HEK293 (cell line): ENCODE results near the gene C19orf73.
A peak's percentile ranks its signal among the peaks of the same experiment; 100 is the strongest.

Experiments used
- BCL11B ChIP-seq: fragments of 450-650 bp; formaldehyde crosslinking; IDR thresholded peaks from 2 replicates; pipeline ENCODE4 v1.5.1; 2016; ENCODE audit warnings: low read depth, missing biosample characterization, missing genetic modification characterization
- GLI2 ChIP-seq: fragments of 450-650 bp; formaldehyde crosslinking; IDR thresholded peaks from 2 replicates; pipeline ENCODE4; 2017; ENCODE audit warnings: missing biosample characterization, missing genetic modification characterization, low read depth, borderline replicate concordance
- IKZF3 ChIP-seq: fragments of 450-650 bp; IDR thresholded peaks from 2 replicates; pipeline ENCODE4 v1.5.0; 2018; ENCODE audit warnings: missing biosample characterization, mild to moderate bottlenecking, missing genetic modification characterization, moderate library complexity
- KLF1 ChIP-seq: fragments of 450-650 bp; formaldehyde crosslinking; IDR thresholded peaks from 2 replicates; pipeline ENCODE4 v1.5.1; 2016; ENCODE audit warnings: missing biosample characterization, missing genetic modification characterization
- RBAK ChIP-seq: fragments of 450-650 bp; formaldehyde crosslinking; IDR thresholded peaks from 2 replicates; pipeline ENCODE4 v1.5.1; 2016; ENCODE audit warnings: missing biosample characterization, missing genetic modification characterization
- ZBTB1 ChIP-seq: fragments of 450-650 bp; formaldehyde crosslinking; IDR thresholded peaks from 2 replicates; pipeline ENCODE4 v1.5.1; 2016; ENCODE audit warnings: missing biosample characterization, missing genetic modification characterization
- ZBTB21 ChIP-seq: fragments of 450-650 bp; formaldehyde crosslinking; IDR thresholded peaks from 2 replicates; pipeline ENCODE4 v1.5.1; 2017; ENCODE audit warnings: missing biosample characterization, missing genetic modification characterization
- ZNF239 ChIP-seq: fragments of 450-650 bp; formaldehyde crosslinking; IDR thresholded peaks from 2 replicates; pipeline ENCODE4 v1.5.1; 2016; ENCODE audit warnings: missing biosample characterization, missing genetic modification characterization
- ZNF266 ChIP-seq: fragments of 450-650 bp; formaldehyde crosslinking; IDR thresholded peaks from 2 replicates; pipeline ENCODE4 v1.5.1; 2016; ENCODE audit warnings: missing biosample characterization, missing genetic modification characterization, low read depth
- ZNF341 ChIP-seq: fragments of 450-650 bp; formaldehyde crosslinking; IDR thresholded peaks from 2 replicates; pipeline ENCODE4; 2016; ENCODE audit warnings: low read depth, missing biosample characterization, missing genetic modification characterization
- ZNF37A ChIP-seq: fragments of 450-650 bp; IDR thresholded peaks from 2 replicates; pipeline ENCODE4 v1.5.1; 2018; ENCODE audit warnings: missing biosample characterization, missing genetic modification characterization
- ZNF394 ChIP-seq: fragments of 450-650 bp; formaldehyde crosslinking; IDR thresholded peaks from 2 replicates; pipeline ENCODE4 v1.5.1; 2016; ENCODE audit warnings: missing biosample characterization, missing genetic modification characterization, mild to moderate bottlenecking, moderate library complexity, borderline replicate concordance
- ZNF549 ChIP-seq: fragments of 450-650 bp; IDR thresholded peaks from 2 replicates; pipeline ENCODE4 v1.5.1; 2018; ENCODE audit warnings: missing biosample characterization, missing genetic modification characterization, mild to moderate bottlenecking, inconsistent platforms, moderate library complexity
- ZNF555 ChIP-seq: fragments of 450-650 bp; formaldehyde crosslinking; conservative IDR thresholded peaks from 2 replicates; pipeline ENCODE4 v1.5.1; 2017; ENCODE audit warnings: missing biosample characterization, mild to moderate bottlenecking, missing genetic modification characterization, inconsistent platforms
- ZNF585B ChIP-seq: fragments of 450-650 bp; formaldehyde crosslinking; IDR thresholded peaks from 2 replicates; pipeline ENCODE4 v1.5.1; 2016; ENCODE audit warnings: missing biosample characterization, missing genetic modification characterization
- ZNF623 ChIP-seq: fragments of 450-650 bp; formaldehyde crosslinking; IDR thresholded peaks from 2 replicates; pipeline ENCODE4 v1.5.1; 2016; ENCODE audit warnings: missing biosample characterization, missing genetic modification characterization
- ZNF654 ChIP-seq: fragments of 450-650 bp; formaldehyde crosslinking; IDR thresholded peaks from 2 replicates; pipeline ENCODE4 v1.5.1; 2016; ENCODE audit warnings: low read depth, missing biosample characterization, missing genetic modification characterization
- ZNF658 ChIP-seq: fragments of 450-650 bp; formaldehyde crosslinking; IDR thresholded peaks from 2 replicates; pipeline ENCODE4; 2016; ENCODE audit warnings: missing biosample characterization, missing genetic modification characterization
- ZNF707 ChIP-seq: fragments of 450-650 bp; formaldehyde crosslinking; IDR thresholded peaks from 2 replicates; pipeline ENCODE4 v1.5.1; 2016; ENCODE audit warnings: missing biosample characterization, missing genetic modification characterization
- ZNF791 ChIP-seq: fragments of 450-650 bp; formaldehyde crosslinking; IDR thresholded peaks from 2 replicates; pipeline ENCODE4 v1.5.1; 2016; ENCODE audit warnings: missing biosample characterization, missing genetic modification characterization
- ZSCAN23 ChIP-seq: fragments of 450-650 bp; formaldehyde crosslinking; IDR thresholded peaks from 2 replicates; pipeline ENCODE4 v1.5.1; 2016; ENCODE audit warnings: missing biosample characterization, missing genetic modification characterization
- TF ChIP-seq, protein P1 (sequence below): fragments of 450-650 bp; formaldehyde crosslinking; conservative IDR thresholded peaks from 2 replicates; pipeline ENCODE4 v1.5.1; 2016; ENCODE audit warnings: low read depth, missing biosample characterization, missing genetic modification characterization
- TF ChIP-seq, protein P2 (sequence below): fragments of 450-650 bp; formaldehyde crosslinking; IDR thresholded peaks from 2 replicates; pipeline ENCODE4 v1.5.1; 2016; ENCODE audit warnings: missing biosample characterization, missing genetic modification characterization, borderline replicate concordance
- TF ChIP-seq, protein P3 (sequence below): fragments of 450-650 bp; formaldehyde crosslinking; IDR thresholded peaks from 2 replicates; pipeline ENCODE4 v1.5.1; 2017; ENCODE audit warnings: missing biosample characterization, mild to moderate bottlenecking, missing genetic modification characterization, moderate library complexity
- TF ChIP-seq, protein P4 (sequence below): fragments of 450-650 bp; formaldehyde crosslinking; IDR thresholded peaks from 2 replicates; pipeline ENCODE4 v1.5.1; 2016; ENCODE audit warnings: missing biosample characterization, missing genetic modification characterization, low read depth
- TF ChIP-seq, protein P5 (sequence below): fragments of 450-650 bp; formaldehyde crosslinking; IDR thresholded peaks from 2 replicates; pipeline ENCODE4 v1.5.1; 2016; ENCODE audit warnings: missing biosample characterization, missing genetic modification characterization

C19orf73 gene

DNA sequence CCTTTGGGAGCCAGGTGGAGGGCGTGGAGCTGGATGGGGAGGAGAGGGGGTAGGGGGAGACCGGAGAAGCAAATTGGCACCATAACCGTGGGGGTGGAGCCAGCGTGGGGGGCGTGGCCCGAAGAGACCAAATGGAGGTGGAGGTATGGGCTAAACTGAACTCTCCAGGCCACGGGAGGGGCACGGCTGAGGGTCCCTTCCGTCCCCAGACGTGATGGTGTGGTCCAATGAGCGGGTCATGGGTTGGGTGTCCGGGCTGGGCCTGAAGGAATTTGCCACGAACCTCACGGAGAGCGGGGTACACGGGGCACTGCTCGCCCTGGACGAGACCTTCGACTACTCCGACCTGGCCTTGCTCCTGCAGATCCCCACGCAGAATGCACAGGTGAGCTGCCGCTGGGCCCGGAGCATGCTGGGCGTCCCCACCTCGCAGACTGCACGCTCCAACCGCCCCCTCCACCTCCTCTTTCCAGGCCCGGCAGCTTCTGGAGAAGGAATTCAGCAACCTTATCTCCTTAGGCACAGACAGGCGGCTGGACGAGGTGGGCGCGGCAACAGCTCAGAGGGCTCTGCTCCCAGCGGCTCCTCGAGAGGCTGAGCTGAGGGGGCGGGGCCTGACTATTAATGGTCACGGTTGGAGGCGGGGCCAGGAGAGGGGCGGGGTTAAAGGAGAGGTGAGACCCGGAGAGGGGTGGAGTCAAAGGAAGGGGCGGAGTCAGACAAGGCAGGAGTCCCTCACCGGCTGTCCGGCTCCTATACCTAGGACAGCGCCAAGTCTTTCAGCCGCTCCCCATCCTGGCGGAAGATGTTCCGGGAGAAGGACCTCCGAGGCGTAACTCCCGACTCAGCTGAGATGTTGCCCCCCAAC is 30.1 kb upstream of the C19orf73 start (continued):
- TF ChIP-seq ZNF266 = no peak
- TF ChIP-seq ZNF239 (tag by site-specific recombination) = no peak
- TF ChIP-seq, protein P1, sequence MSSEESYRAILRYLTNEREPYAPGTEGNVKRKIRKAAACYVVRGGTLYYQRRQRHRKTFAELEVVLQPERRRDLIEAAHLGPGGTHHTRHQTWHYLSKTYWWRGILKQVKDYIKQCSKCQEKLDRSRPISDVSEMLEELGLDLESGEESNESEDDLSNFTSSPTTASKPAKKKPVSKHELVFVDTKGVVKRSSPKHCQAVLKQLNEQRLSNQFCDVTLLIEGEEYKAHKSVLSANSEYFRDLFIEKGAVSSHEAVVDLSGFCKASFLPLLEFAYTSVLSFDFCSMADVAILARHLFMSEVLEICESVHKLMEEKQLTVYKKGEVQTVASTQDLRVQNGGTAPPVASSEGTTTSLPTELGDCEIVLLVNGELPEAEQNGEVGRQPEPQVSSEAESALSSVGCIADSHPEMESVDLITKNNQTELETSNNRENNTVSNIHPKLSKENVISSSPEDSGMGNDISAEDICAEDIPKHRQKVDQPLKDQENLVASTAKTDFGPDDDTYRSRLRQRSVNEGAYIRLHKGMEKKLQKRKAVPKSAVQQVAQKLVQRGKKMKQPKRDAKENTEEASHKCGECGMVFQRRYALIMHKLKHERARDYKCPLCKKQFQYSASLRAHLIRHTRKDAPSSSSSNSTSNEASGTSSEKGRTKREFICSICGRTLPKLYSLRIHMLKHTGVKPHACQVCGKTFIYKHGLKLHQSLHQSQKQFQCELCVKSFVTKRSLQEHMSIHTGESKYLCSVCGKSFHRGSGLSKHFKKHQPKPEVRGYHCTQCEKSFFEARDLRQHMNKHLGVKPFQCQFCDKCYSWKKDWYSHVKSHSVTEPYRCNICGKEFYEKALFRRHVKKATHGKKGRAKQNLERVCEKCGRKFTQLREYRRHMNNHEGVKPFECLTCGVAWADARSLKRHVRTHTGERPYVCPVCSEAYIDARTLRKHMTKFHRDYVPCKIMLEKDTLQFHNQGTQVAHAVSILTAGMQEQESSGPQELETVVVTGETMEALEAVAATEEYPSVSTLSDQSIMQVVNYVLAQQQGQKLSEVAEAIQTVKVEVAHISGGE (tag by site-specific recombination) = peak; percentile 87
- TF ChIP-seq, protein P2, sequence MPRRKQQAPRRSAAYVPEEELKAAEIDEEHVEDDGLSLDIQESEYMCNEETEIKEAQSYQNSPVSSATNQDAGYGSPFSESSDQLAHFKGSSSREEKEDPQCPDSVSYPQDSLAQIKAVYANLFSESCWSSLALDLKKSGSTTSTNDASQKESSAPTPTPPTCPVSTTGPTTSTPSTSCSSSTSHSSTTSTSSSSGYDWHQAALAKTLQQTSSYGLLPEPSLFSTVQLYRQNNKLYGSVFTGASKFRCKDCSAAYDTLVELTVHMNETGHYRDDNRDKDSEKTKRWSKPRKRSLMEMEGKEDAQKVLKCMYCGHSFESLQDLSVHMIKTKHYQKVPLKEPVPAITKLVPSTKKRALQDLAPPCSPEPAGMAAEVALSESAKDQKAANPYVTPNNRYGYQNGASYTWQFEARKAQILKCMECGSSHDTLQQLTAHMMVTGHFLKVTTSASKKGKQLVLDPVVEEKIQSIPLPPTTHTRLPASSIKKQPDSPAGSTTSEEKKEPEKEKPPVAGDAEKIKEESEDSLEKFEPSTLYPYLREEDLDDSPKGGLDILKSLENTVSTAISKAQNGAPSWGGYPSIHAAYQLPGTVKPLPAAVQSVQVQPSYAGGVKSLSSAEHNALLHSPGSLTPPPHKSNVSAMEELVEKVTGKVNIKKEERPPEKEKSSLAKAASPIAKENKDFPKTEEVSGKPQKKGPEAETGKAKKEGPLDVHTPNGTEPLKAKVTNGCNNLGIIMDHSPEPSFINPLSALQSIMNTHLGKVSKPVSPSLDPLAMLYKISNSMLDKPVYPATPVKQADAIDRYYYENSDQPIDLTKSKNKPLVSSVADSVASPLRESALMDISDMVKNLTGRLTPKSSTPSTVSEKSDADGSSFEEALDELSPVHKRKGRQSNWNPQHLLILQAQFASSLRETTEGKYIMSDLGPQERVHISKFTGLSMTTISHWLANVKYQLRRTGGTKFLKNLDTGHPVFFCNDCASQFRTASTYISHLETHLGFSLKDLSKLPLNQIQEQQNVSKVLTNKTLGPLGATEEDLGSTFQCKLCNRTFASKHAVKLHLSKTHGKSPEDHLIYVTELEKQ (tag by site-specific recombination) = no peak
- no peak for TF ChIP-seq ZNF654
- TF ChIP-seq GLI2 (tag by site-specific recombination) = no peak
- no peak for TF ChIP-seq ZSCAN23 (tag by site-specific recombination)
- no peak for TF ChIP-seq KLF1
- TF ChIP-seq ZBTB21 (tag by site-specific recombination) = no peak
- TF ChIP-seq, protein P3, sequence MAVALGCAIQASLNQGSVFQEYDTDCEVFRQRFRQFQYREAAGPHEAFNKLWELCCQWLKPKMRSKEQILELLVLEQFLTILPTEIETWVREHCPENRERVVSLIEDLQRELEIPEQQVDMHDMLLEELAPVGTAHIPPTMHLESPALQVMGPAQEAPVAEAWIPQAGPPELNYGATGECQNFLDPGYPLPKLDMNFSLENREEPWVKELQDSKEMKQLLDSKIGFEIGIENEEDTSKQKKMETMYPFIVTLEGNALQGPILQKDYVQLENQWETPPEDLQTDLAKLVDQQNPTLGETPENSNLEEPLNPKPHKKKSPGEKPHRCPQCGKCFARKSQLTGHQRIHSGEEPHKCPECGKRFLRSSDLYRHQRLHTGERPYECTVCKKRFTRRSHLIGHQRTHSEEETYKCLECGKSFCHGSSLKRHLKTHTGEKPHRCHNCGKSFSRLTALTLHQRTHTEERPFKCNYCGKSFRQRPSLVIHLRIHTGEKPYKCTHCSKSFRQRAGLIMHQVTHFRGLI (tag by site-specific recombination) = no peak
- no peak for TF ChIP-seq ZNF394 (tag by site-specific recombination)
- TF ChIP-seq BCL11B (tag by site-specific recombination) = peak; percentile 28; the same call in 1 of the 2 replicates
- no peak for TF ChIP-seq ZNF555
- no peak for TF ChIP-seq ZNF658
- TF ChIP-seq ZNF549 (tag by site-specific recombination) = no peak
- no peak for TF ChIP-seq ZBTB1
- TF ChIP-seq RBAK (tag by site-specific recombination) = no peak
- TF ChIP-seq, protein P4, sequence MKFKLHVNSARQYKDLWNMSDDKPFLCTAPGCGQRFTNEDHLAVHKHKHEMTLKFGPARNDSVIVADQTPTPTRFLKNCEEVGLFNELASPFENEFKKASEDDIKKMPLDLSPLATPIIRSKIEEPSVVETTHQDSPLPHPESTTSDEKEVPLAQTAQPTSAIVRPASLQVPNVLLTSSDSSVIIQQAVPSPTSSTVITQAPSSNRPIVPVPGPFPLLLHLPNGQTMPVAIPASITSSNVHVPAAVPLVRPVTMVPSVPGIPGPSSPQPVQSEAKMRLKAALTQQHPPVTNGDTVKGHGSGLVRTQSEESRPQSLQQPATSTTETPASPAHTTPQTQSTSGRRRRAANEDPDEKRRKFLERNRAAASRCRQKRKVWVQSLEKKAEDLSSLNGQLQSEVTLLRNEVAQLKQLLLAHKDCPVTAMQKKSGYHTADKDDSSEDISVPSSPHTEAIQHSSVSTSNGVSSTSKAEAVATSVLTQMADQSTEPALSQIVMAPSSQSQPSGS (tag by site-specific recombination) = no peak
- TF ChIP-seq ZNF623 = no peak
- no peak for TF ChIP-seq IKZF3
- TF ChIP-seq ZNF341 = no peak
- no peak for TF ChIP-seq ZNF585B (tag by site-specific recombination)
- no peak for TF ChIP-seq ZNF707
- TF ChIP-seq, protein P5, sequence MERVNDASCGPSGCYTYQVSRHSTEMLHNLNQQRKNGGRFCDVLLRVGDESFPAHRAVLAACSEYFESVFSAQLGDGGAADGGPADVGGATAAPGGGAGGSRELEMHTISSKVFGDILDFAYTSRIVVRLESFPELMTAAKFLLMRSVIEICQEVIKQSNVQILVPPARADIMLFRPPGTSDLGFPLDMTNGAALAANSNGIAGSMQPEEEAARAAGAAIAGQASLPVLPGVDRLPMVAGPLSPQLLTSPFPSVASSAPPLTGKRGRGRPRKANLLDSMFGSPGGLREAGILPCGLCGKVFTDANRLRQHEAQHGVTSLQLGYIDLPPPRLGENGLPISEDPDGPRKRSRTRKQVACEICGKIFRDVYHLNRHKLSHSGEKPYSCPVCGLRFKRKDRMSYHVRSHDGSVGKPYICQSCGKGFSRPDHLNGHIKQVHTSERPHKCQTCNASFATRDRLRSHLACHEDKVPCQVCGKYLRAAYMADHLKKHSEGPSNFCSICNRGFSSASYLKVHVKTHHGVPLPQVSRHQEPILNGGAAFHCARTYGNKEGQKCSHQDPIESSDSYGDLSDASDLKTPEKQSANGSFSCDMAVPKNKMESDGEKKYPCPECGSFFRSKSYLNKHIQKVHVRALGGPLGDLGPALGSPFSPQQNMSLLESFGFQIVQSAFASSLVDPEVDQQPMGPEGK (tag by site-specific recombination) = peak; percentile 47; the same call in 1 of the 2 replicates
- no peak for TF ChIP-seq ZNF791 (tag by site-specific recombination)
- TF ChIP-seq ZNF37A (tag by site-specific recombination) = no peak
